ENCODE data around the gene C2CD4A. TPM values are rescaled to one million over a fixed set of nuclear protein-coding genes. Genes with fewer than 3 reads are reported as not detected.
A peak's percentile ranks its signal among the peaks of the same experiment; 100 is the strongest.

C2CD4A gene
- total RNA-seq, 1 donor from 2014 or later: 0.10 TPM

DNA sequence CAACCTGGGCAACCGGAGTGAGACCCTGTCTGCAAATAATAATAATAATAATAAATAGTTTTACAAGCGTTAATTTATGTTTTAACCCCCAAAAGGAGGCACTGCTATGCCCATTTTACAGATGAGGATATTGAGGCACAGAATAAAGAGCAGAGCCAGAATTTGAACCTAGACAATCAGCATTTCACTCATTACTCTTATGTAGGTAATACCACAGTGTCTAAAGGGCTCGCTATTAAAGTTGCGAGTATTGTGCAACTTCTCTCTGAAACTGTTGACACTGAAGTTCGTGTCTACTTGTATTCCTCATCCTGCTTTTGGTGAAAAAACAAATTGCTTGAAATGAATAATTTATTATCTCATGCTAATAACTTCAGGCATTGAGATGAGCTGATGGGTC lies 2.8 kb downstream of the C2CD4A start:
- H3K36me3 Mint-ChIP-seq (ENCODE audit: low read depth): no peaks in the 10 kb centered on the region

DNA sequence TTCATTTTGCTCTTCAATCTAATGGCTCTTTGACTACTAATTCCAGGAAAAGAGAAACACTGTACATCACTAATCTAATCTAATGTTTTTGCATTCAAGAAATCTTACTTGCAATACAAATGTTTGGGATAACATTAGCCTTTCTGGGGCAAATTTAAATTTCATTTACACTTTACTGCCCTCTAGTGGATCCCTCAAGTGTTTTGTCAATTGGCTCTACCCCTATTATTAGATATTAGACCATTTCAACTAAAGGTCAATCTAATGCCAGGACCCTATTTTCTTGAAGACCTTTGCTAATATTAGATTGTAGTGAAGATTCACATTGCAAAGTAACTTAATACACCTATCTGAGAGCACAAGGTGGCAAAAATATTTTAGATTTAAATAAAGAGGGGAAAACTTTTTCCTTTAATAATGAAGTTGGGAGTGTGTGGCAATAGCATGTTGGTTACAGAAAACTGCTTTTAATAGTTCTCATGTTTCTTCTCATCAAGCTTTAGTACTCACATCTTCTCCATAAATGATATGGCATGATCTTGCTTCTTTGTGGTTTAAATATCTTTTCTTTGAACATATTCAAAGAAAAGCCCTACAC lies 5.0 kb downstream of the C2CD4A start:
- DNase-seq (ENCODE audit: low spot score): no peak
- H3K4me3 Mint-ChIP-seq (ENCODE audit: unreplicated experiment): no peak overlapping the region

More for the DNA sequence above, 2.8 kb downstream of the C2CD4A start:
- H3K4me1 Mint-ChIP-seq (ENCODE audit: low read depth): peaks cover 19% of the 10 kb centered on the region
- no peaks in the 10 kb centered on the region for H3K9me3 Mint-ChIP-seq (ENCODE audit: low read depth)
- no peak for DNase-seq (ENCODE audit: low spot score)
- TF ChIP-seq, protein P1, sequence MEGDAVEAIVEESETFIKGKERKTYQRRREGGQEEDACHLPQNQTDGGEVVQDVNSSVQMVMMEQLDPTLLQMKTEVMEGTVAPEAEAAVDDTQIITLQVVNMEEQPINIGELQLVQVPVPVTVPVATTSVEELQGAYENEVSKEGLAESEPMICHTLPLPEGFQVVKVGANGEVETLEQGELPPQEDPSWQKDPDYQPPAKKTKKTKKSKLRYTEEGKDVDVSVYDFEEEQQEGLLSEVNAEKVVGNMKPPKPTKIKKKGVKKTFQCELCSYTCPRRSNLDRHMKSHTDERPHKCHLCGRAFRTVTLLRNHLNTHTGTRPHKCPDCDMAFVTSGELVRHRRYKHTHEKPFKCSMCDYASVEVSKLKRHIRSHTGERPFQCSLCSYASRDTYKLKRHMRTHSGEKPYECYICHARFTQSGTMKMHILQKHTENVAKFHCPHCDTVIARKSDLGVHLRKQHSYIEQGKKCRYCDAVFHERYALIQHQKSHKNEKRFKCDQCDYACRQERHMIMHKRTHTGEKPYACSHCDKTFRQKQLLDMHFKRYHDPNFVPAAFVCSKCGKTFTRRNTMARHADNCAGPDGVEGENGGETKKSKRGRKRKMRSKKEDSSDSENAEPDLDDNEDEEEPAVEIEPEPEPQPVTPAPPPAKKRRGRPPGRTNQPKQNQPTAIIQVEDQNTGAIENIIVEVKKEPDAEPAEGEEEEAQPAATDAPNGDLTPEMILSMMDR (IDR thresholded peaks at IDR 0.05): no peak
- H3K4me3 Mint-ChIP-seq (ENCODE audit: unreplicated experiment): no peak overlapping the region
- peaks cover 33% of the 10 kb centered on the region for H3K27me3 Mint-ChIP-seq (ENCODE audit: low read depth)
- no peak overlapping the region for H3K27ac Mint-ChIP-seq (ENCODE audit: unreplicated experiment)

DNA sequence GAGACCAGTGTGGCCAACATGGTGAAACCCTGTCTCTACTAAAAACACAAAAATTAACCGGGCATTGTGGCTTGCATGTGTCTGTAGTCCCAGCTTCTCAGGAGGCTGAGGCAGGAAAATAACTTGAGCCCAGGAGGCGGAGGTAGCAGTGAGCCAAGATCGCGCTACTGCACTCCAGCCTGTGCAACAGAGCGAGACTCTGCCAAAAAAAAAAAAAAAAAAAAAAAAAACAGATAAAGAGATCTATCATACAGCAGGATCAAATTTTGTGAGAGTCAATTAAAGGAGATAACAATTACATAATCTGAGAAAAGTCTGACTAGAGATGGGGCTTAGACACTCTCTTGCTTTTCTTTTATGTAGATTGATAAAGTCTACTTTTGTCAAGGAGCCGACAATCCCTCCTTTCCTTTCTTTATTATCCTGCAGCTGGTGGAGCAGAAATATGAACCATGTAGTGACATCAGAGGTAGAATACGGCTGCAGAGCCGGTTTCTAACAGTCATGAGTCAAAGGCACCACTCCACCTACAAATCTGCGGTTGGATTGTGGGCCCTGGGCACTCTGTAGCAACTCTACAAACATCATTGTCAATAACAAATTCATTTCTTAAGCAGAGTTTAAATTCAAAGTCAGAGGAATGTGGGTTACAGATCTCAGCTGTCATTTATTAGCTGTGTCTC lies 9.0 kb downstream of the C2CD4A start:
- H3K4me3 Mint-ChIP-seq (ENCODE audit: unreplicated experiment): no peak overlapping the region
- no peaks in the 10 kb centered on the region for H3K9me3 Mint-ChIP-seq (ENCODE audit: low read depth)
- TF ChIP-seq, protein P1 (IDR thresholded peaks at IDR 0.05): no peak
- H3K27me3 Mint-ChIP-seq (ENCODE audit: low read depth): peaks cover 15% of the 10 kb centered on the region
- H3K27ac Mint-ChIP-seq (ENCODE audit: unreplicated experiment): no peak overlapping the region
- no peaks in the 10 kb centered on the region for H3K4me1 Mint-ChIP-seq (ENCODE audit: low read depth)
- no peaks in the 10 kb centered on the region for H3K36me3 Mint-ChIP-seq (ENCODE audit: low read depth)
- DNase-seq (ENCODE audit: low spot score): no peak

More for the DNA sequence above, 5.0 kb downstream of the C2CD4A start:
- H3K36me3 Mint-ChIP-seq (ENCODE audit: low read depth): no peaks in the 10 kb centered on the region
- TF ChIP-seq, protein P1 (IDR thresholded peaks at IDR 0.05): peak; percentile 91
- peaks cover 26% of the 10 kb centered on the region for H3K27me3 Mint-ChIP-seq (ENCODE audit: low read depth)
- H3K4me1 Mint-ChIP-seq (ENCODE audit: low read depth): peaks cover 12% of the 10 kb centered on the region
- H3K9me3 Mint-ChIP-seq (ENCODE audit: low read depth): no peaks in the 10 kb centered on the region
- no peak overlapping the region for H3K27ac Mint-ChIP-seq (ENCODE audit: unreplicated experiment)

DNA sequence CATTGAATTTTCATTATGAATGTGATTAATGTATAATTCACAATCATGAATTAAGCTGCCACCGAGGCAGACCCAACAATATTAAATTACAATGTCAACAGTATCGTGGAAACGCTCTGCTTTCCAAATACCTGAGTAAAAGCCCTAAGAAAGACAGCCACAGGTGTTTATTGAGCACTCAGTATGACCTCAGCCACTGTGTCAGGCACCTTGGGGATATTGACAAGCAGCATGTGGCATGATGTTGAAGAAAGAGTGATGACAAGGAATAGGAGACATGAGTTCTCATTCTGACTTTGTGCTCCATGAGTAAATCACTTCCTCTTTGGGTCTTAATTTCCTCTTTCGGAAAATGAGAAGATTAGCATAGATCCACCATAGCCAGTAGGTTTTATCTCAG lies 12.8 kb downstream of the C2CD4A start:
- peaks cover 1% of the 10 kb centered on the region for H3K27me3 Mint-ChIP-seq (ENCODE audit: low read depth)
- TF ChIP-seq, protein P1 (IDR thresholded peaks at IDR 0.05): no peak
- H3K27ac Mint-ChIP-seq (ENCODE audit: unreplicated experiment): no peak overlapping the region
- H3K4me1 Mint-ChIP-seq (ENCODE audit: low read depth): no peaks in the 10 kb centered on the region
- DNase-seq (ENCODE audit: low spot score): no peak
- peaks cover 3% of the 10 kb centered on the region for H3K9me3 Mint-ChIP-seq (ENCODE audit: low read depth)
- H3K4me3 Mint-ChIP-seq (ENCODE audit: unreplicated experiment): no peak overlapping the region
- H3K36me3 Mint-ChIP-seq (ENCODE audit: low read depth): peaks cover 5% of the 10 kb centered on the region

DNA sequence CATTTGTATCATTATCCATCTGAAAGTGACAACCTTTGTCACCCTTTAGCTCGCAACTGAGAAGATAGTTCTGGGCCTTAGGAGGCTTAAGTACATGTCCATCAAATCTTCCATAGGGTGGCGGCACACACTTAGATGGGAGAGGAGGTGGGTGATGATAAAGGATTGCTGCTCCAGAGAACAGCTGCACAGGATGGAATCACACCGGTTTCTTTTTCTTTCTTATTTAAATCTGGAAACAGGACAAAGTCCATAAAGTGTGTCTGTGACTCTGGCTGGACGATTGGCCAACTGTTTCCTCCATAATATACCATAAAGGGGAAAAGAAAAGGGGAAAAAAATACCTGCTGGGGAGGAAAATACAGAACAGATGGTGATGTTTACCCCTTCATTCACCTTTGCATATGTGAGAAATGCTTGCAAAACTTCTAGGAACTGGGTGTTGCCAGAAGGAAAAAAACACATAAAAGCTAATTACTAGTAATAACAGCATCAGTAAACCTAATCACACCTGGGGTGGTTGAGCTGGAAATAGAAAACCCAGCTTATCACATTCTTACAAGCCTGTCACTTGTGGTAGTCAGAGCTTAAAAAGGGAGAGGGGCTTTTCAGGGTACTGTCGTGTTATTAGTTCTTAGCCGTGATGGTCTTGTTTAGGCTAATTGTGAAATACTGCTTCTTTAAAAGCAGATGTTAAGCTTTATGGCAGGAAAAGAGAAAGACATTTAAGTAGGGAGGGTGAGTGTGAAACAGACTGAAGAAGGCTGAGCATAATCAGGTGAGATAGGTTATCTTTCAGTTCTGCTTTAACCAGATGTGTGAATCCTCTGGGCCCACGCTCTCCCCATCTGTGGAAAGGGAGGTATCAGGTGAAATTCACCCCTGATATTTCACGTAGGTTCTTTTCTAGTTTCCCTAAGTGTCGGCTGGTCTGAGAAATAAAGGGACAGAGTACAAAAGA lies 16.7 kb downstream of the C2CD4A start:
- TF ChIP-seq, protein P1 (IDR thresholded peaks at IDR 0.05): no peak
- no peak overlapping the region for H3K27ac Mint-ChIP-seq (ENCODE audit: unreplicated experiment)

More for the DNA sequence above, 16.7 kb downstream of the C2CD4A start:
- no peak for DNase-seq (ENCODE audit: low spot score)
- Mint-ChIP-seq H3K4me1 (ENCODE audit: low read depth) (peaks cover 17% of the 10 kb centered on the region), H3K36me3 (ENCODE audit: low read depth) (peaks cover 5% of the 10 kb centered on the region), H3K4me3 (ENCODE audit: unreplicated experiment) (no peak overlapping the region), H3K27me3 (ENCODE audit: low read depth) (peaks cover 1% of the 10 kb centered on the region), H3K9me3 (ENCODE audit: low read depth) (peaks cover 3% of the 10 kb centered on the region)
